ENCODE measurements around the gene SDS.
A peak's percentile ranks its signal among the peaks of the same experiment; 100 is the strongest.
"Not testable (repeated sequence)": the region's sequence is repeated elsewhere in the genome, so short reads cannot be mapped to it uniquely, and the experiment has no call there.

Gene SDS

DNA sequence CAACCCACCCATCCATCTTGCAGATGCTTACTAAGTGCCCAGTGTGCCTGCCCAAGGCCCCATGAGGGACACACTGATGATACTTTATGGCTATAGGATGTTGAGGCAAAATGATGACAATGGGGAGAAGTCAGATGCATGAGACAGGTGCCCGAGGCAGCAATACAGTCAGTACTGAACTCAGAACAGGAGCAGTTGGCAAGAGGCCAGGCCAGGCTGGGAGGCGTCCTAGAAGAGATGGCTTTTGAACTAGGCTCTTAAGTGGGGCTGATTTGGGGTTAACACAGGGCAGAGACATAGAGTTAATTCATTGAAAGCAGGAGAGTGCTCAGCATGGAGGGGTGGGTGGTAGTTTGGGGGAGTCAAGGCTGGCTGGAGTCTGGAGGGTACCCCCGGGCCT lies 29.7 kb downstream of the SDS start:
- no peak for DNase-seq

GRCh38 chr12:113373440-113373839 lies 30.2 kb downstream of the SDS start:
- no peak for DNase-seq

DNA sequence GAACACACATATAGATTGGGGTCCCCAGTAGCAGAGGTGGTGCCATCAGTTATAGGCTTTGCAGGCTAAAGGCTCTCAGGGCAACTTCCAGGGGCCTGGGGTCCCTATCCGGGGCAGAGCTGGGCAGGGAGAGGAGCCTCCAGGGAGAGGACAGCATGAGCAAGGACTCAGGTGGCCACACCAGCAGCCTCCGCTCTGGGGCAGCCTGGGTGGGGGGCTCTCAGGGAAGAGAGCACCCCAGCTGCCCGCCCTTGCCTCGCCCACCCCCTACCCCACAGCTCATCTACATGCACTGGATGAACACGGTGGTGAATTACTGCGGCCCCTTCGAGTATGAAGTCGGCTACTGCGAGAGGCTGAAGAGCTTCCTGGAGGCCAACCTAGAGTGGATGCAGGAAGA lies 31.3 kb downstream of the SDS start:
- DNase-seq = no peak

GRCh38 chr12:113371808-113372207 lies 31.9 kb downstream of the SDS start:
- DNase-seq = no peak

- DNase-seq = no peak
Measured at GRCh38 chr12:113370923-113371682, 32.6 kb downstream of the SDS start.

DNA sequence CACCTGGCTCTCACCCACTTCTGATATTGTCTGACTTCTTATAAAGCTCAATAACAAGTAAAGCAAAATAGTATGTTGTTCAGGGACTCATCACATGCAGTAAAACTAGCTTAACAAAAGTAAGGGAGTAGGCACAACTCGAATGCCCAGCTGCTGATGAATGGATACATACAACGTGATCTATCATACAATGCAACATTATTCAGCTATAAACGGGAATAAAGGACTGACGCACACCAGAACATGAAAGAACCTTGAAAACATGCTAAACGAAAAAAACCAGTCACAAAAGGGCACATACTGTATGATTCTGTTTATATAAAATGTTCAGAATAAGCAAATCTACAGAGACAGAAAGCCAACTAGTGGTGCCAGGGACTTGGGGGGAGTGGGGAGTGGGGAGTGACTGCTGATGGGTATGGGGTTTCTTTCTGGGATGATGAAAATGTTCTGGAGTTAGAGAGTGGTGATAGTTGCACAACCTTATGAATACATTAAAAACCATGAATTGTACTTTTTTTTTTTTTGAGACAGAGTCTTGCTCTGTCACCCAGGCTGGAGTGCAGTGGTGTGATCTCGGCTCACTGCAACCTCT lies 34.2 kb downstream of the SDS start:
- DNase-seq = no peak

- no peak for DNase-seq
Measured at GRCh38 chr12:113368331-113368730, 35.4 kb downstream of the SDS start.

- no peak for DNase-seq
Measured at GRCh38 chr12:113366827-113367226, 36.9 kb downstream of the SDS start.

GRCh38 chr12:113365639-113366395 lies 37.9 kb downstream of the SDS start:
- no peak for DNase-seq

DNA sequence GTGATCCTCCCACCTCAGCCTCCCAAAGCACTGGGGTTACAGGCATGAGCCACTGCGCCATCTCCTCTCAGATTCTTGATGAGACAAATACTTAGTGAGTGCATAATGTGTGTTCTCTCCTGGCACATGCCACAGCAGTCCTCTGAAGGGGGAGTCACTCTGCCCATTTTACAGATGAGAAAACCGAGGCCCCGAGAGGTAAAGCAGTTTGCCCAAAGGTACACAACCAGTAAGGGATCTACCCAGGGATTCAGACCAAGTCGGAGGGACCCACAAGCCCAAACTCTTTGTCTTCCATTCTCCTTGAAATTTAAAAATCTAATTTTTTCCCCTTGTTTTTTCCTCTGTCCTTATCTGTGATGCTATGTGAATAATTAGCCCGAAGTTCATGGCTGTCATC lies 39.0 kb downstream of the SDS start:
- DNase-seq = no peak

GRCh38 chr12:113361574-113362370 lies 41.9 kb downstream of the SDS start:
- DNase-seq = no peak

DNA sequence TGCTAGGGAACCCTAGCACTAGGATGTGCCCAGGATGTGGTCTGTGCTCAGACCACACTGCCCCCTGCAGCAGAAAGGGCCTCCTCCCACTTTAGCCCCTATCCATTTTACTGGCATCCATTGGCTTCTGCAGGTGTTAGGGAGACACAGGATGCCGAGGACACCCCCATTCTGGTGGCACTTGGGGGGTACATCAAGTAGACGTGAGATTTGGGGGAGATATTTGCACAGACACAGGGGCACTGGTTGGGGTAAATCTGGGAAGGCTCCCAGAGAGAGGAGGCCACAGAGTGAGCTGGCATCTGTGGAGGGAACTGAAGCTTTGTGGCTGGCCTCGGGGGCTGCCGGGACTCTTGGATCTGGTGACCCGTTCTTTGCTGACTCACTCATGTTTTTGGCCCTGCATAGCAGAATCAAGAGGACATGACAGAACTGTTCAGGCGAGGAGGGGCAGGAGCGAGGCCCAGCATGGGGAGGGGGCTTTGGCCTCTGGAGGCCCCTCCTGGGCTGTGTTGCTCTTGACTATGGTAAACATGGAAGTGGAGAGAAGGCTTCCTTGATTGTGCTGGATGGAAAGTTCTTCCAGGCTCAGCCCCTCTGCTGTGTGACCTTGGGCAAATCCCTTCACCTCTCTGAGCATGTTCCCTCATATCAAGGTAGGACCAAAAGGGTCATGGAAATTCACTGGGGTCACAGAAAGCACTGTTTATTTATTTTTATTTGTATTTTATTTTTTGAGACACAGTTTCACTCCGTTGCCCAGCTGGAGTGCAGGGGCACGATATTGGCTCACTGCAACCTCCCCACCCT lies 43.5 kb downstream of the SDS start:
- DNase-seq = no peak

DNA sequence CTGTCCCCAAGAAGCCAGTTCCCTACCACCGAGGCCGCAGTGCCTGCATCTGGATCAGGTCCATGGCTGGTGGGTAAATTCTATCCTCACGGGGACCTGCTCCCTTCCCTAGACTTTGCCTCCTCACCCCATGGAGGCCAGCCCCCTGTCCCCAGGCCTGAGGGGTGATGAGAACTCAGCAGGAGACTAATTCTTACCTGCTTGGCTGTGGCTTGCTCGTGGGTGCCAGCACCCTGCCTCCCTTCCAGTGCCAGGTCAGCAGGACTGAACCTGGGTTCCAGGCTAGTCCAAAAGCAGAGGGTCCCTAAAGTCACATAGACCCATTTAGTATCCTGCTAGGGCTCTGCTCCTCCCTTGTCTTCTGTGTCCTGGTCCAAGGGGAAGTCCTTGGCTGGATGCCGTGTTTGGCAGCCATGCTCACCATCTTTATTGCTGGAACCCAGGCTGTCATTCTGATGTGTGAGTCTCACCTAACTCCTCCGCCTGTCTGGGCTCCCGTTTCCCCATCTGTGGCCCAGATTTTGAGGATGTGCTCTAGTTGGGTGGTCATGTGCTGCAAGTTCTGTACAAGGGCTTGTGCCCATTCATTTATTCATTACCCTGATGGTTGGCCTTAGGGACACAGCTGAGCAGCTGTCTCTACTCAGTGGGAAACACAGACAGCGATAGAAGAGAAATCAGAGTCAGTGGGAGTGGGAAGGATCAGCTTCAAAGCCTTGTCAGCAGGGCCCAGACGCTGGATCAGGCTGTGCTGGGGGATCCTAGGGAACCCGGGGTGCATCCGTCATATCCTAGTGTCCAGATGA lies 44.4 kb downstream of the SDS start:
- no peak for DNase-seq

GRCh38 chr12:113358381-113359132 lies 45.1 kb downstream of the SDS start, which contains the start of gene PLBD2:
Gene PLBD2, plus strand, starts transcription at chr12:113358587. Its CDS starts 14 bp downstream, at chr12:113358601.
- DNase-seq = peak; percentile 71

- not testable (repeated sequence) for DNase-seq
Measured at GRCh38 chr12:113354192-113354591, 49.5 kb downstream of the SDS start.

DNA sequence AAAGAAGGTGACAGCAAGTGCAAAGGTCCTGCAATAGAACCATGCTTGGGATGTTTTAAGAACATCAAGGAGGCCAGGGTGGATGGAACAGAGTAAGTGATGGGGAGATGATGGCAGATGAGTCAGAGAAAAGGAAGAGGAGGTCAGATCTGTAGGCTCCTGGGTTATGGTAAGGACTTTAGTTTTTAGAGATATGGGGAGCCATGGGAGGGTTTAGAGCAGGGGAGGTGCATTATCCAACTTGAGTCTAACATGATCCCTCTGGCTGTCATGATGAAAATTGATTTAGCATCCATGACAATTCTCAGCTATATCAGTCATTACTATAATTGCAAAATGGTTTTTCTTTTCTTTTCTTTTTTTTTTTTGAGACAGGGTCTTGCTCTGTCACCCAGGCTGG lies 52.6 kb downstream of the SDS start:
- DNase-seq = no peak

DNA sequence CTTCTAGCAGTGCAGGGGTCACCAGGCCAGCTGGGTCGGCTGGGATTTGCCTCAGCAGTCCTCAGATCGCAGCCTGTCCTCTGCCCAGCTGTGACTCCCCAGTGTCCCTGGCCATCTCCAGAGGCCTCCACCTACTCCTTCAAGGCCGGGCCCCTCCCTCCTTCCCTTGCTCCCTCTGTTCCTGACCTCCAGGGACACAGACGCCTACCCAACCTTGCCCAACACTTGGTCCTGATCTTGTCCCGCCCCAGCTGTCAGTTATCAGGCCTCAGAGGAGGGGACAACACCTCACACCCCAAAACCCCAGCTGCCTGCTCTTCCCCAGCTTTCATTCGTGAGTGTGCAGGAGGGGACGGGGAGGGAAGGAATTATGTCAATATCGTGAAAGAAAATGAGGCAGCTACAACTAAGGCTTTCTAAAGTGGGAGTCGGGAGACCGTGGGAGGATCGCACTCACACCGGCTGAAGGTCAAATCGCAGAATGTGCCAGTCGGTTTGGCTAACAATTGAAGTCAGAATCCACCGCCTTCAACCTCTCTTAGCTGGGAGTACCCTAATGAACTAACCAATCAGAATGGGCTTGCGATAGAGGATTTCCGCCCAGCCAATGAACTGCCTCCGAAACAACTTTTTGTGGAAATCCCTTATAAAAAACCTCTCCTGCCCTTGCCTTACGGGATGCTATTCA lies 54.7 kb downstream of the SDS start:
- DNase-seq = no peak

DNA sequence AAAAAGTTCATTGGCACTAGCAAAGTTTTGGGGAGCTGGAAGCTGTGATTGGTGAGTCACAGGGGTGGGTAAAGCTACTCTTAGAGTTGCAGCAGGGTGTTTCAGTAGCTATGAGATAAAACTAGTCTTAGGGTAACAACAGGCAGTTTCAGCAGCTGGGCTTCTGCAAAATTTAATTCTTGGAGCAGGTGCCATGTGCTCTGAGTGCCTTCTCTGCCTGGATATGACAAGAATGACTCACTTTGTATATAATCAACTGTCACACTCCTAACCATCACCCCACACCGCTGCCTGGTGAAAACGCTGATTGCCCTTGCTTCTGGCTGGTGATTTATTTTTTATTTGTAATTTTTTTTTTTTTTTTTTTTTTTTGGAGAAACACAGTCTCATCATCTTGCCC lies 55.8 kb downstream of the SDS start:
- DNase-seq = no peak

- DNase-seq = no peak
Measured at GRCh38 chr12:113347107-113347506, 56.6 kb downstream of the SDS start.

DNA sequence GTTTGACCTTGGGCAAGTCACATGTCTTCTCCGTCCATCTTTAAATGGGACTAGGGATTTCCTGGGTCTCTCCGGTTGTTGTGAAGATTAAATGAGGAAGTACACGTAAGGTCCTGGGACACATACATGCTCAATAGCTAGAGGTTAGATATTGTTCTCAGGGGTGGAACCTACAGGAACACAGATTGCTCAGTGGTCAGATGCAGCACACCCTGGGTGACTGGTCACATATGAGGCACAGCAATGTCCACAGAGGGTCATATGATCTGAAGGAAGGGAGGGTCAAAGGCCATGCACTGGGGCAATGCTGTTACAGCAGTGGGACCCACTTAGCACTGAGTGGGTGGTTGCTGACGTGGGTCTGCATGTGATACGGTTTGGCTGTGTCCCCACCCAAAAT lies 57.3 kb downstream of the SDS start:
- no peak for DNase-seq
